H1 (cell line): ENCODE results near the gene FAM186B.

ENCODE experiments used
- CTCF ChIP-seq, 3 experiments: IDR thresholded peaks; 1 replicate in 2 of 3; 2 replicates in 1 of 3; pipeline versions ENCODE4 v1.5.1 to v1.6.1; 2011; ENCODE audit warnings: low read length in 3 of 3, mild to moderate bottlenecking in 3 of 3, inconsistent platforms in 2 of 3, low read depth in 1 of 3, moderate library complexity in 1 of 3; ENCODE audit not compliant: insufficient read depth in 1 of 3; ENCODE audit errors: control extremely low read depth in 1 of 3
- GABPA ChIP-seq: IDR thresholded peaks from 2 replicates; pipeline ENCODE4 v1.6.1; 2011; ENCODE audit warnings: mild to moderate bottlenecking, low read length, moderate library complexity, borderline replicate concordance; ENCODE audit not compliant: insufficient read depth
- MAFK ChIP-seq: IDR thresholded peaks from 2 replicates; pipeline ENCODE4 v1.6.1; 2012; ENCODE audit warnings: low read depth, mild to moderate bottlenecking, improper control_type of control experiment, low read length
- NANOG ChIP-seq: IDR thresholded peaks from 2 replicates; pipeline ENCODE4 v1.6.1; 2011; ENCODE audit warnings: low read length, low read depth, mild to moderate bottlenecking, inconsistent platforms; ENCODE audit not compliant: insufficient read depth, poor library complexity, severe bottlenecking
- POLR2A ChIP-seq, 2 experiments: IDR thresholded peaks; 1 replicate in 1 of 2; 2 replicates in 1 of 2; pipeline ENCODE4 v1.6.1; 2011; ENCODE audit warnings: low read depth in 2 of 2, low read length in 2 of 2, mild to moderate bottlenecking in 2 of 2; ENCODE audit errors: control extremely low read depth in 1 of 2
- SIN3A ChIP-seq, 2 experiments: IDR thresholded peaks in 1 of 2; conservative IDR thresholded peaks in 1 of 2; 2 replicates each; pipeline ENCODE4 v1.6.1; 2011 to 2012; ENCODE audit warnings: low read length in 2 of 2, improper control_type of control experiment in 1 of 2, low read depth in 1 of 2, mild to moderate bottlenecking in 1 of 2
- YY1 ChIP-seq: IDR thresholded peaks from 2 replicates; pipeline ENCODE4 v1.6.1; 2011; ENCODE audit warnings: low read depth, mild to moderate bottlenecking, low read length

- TF ChIP-seq CTCF (IDR thresholded peaks at IDR 0.05; ENCODE audit: control extremely low read depth in 1 of 3, insufficient read depth in 1 of 3, low read depth in 1 of 3, low read length in 3 of 3) (no peak), SIN3A (conservative IDR thresholded peaks at IDR 0.05 in 1 of 2, IDR thresholded peaks at IDR 0.05 in 1 of 2; ENCODE audit: low read depth in 1 of 2, low read length in 2 of 2) (no peak), MAFK (no peak), GABPA (no peak), YY1 (no peak), POLR2A (IDR thresholded peaks at IDR 0.05; ENCODE audit: control extremely low read depth in 1 of 2, low read depth in 2 of 2, low read length in 2 of 2) (no peak), NANOG (no peak)
These were observed 65.8 kb downstream of the FAM186B start for GRCh38 chr12:49539406-49540228.
